NCI-H1436 (cell line): ENCODE measurements around the gene ARHGEF3.

Source experiments
- DNase-seq: peaks from one replicate; lab custom pipeline; 2025; lab: John Stamatoyannopoulos, UW

ARHGEF3 gene

DNA sequence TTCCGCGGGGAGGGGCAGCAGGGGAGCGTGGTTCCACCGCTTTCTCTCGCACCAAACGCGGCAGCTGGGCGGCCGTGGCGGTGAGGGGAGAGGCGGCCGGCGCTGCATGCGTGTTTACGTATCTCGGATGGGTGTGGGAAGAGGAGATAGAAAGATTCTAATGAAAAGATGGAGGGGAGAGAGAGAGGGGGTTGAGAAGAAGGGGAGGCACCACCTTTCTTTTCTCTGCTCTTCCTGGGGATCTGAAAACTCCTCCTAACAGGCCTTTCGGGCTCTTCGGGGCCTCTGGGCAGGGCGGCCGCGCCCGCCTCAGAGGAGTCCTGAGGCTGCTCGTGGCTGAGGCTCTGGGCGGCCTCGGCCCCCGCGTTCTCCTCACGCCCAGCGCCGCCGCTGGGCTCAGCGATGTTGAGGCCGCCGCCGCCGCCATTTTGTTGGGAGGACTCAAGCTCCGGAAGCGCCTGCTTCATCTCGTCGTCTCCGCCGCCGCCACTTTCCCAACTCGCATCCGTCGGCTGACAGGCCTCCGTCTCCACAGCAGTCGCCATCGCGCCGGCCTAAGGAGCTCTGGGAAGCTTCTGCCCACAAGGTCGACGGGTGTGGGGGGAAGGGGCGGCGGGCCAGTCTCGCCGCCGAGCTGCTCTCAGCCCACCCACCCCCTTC is 119.2 kb downstream of the ARHGEF3 start:
- DNase-seq = peak; percentile 9

DNA sequence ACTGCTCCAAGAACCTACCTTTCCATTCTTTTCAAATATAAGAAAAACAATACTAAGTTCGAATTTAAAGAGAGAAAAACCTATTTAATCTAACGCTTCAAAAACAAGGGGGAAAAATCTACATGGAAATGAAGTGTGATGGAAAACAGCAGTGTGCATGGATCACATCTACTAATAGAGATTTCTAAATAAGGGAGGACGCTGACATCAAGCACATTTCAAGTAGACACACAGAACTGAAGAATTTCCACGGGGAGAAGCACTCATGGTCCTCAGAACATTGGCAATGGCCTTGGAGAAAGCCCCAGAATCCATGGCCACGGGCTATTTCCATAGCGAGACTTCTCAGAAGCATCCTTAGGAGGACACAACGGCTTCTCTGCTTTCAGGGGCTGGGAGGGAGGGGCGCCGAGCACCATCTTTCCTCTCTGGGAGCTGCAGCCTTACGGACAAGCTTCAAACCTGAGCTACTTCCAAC is 119.7 kb downstream of the ARHGEF3 start:
- no peak for DNase-seq

DNA sequence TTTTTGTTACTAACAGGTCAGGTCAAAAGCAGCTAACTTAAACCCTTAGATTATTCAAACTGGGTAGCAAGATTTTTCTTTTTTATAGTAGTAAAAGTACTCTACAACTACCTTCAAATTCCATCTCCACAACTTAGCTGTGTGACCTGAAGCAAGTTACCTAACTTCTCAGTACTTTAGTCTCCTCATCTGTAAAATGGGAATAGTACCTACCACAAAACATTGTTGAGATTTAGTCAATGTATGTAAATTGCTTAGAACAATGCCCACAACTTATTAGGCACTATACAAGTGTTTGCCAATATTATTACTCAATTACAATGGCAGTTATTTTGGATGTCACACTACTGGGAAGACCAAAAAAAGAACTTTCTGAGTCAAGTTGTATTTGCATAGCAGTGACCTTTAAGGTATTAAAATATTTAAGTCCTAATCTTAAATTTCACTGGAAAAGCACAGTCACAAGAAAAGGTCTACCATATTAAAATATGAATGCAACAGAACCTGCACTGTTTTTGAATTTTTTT is 121.6 kb downstream of the ARHGEF3 start:
- no peak for DNase-seq
